GM18507 (cell line): ENCODE results near the gene HMGN1.

Source experiments
- DNase-seq: peaks from one replicate; pipeline ENCODE4 v3.0.0; 2011; ENCODE audit warnings: low read depth; ENCODE audit not compliant: insufficient read length; ENCODE audit errors: extremely low spot score
- FAIRE-seq: peaks from 2 replicates; lab custom pipeline; 2011; peaks lifted over from hg19 to GRCh38; lab: Jason Lieb, UNC

Gene HMGN1

DNA sequence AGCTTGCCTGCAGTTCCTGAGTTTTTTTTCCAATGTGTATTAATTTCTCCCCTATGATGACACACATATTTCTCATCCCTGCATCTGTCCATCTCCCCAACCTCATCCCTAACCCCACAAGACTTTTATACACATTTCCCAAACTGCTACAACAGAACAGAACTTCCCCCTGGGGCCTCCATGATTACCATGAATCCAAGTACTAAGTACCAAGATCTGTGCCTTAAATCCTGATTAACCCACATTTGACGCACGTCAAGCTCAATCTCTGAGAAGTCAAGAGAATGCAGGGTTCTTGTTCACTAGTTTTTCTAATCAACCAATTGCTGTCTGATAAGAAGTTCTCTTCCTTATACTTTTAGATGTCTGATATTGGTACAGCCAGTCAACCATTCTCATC, 9.7 kb downstream of the HMGN1 start:
- DNase-seq (no peak), FAIRE-seq (no peak)

- FAIRE-seq, result no peak
- DNase-seq, result no peak
These were observed 12.4 kb downstream of the HMGN1 start for GRCh38 chr21:39336457-39337008.

DNA sequence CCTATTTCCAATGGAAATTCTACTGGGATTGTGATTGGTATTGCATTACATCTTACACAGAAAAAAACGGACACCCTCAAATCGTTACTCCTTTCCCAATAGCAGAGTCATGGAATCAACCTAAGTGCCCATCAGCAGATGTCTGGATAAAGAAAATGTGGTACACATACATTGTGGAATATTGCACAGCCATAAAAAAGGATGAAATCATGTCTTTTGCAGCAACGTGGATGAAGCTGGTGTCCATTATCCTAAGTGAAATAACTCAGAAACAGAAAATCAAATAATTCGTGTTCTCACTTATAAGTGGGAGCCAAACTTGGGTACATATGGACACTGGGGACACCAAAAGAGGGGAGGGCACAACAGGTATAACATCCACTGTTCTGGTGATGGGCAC, 14.3 kb downstream of the HMGN1 start:
- no peak for DNase-seq
- no peak for FAIRE-seq

GRCh38 chr21:39332175-39332574, 16.7 kb downstream of the HMGN1 start:
- FAIRE-seq, result no peak

DNA sequence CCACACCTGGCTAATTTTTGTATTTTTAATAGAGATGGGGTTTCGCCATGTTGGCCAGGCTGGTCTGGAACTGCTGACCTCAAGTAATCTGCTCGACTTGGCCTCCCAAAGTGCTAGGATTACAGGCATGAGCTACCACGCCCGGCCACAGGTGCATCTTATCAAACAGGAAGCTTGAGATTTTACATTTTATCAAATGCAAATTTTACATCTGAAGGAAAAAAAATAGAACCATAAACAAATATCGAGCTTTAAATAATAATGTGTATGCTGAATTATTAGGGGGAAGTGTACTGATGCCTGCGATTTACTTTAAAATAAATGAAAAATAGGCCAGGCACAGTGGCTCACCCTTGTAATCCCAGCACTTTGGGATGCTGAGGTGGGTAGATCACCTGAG, 18.9 kb downstream of the HMGN1 start:
- FAIRE-seq (no peak), DNase-seq (no peak)

More at GRCh38 chr21:39332175-39332574, 16.7 kb downstream of the HMGN1 start:
- no peak for DNase-seq

DNA sequence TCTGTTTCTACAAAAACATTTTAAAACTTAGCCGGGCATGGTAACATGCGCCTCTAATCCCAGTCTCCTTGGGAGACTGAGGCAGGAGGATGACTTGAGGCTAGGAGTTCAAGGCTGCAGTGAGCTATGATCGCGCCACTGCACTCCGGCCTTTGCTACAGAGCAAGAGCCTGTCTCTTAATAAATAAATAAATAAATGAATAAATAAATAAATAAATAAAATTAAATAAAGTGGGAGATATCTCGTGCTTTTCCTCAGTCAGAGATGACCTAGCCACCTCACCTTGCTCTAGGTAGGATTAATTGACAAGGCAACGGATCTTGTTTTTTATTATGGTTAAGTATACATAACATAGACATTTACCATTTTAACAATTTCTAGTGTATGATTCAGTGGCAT, 21.2 kb downstream of the HMGN1 start:
- DNase-seq (no peak), FAIRE-seq (no peak)

GRCh38 chr21:39326607-39327307, 22.1 kb downstream of the HMGN1 start:
- FAIRE-seq, result no peak

DNA sequence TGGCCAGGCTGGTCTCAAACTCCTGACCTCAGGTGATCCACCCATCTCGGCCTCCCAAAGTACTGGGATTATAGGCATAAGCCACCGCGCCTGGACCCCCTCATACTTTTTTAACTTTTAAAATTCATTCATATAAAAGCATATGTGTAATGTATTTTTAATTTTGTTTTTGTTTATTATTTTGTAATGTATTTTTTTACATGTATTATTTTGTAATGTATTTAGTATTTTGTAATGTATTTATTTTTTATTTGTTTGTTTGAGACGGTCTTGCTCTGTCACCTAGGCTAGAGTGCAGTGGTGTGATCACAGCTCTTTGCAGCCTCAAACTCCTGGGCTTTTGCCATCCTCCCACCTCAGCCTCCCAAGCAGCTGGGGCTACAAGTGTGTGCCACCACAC, 23.4 kb downstream of the HMGN1 start:
- no peak for FAIRE-seq

More at GRCh38 chr21:39326607-39327307, 22.1 kb downstream of the HMGN1 start:
- DNase-seq, result no peak

GRCh38 chr21:39321424-39321823, 27.5 kb downstream of the HMGN1 start:
- FAIRE-seq (no peak), DNase-seq (no peak)

More for the DNA sequence above, 23.4 kb downstream of the HMGN1 start:
- no peak for DNase-seq

DNA sequence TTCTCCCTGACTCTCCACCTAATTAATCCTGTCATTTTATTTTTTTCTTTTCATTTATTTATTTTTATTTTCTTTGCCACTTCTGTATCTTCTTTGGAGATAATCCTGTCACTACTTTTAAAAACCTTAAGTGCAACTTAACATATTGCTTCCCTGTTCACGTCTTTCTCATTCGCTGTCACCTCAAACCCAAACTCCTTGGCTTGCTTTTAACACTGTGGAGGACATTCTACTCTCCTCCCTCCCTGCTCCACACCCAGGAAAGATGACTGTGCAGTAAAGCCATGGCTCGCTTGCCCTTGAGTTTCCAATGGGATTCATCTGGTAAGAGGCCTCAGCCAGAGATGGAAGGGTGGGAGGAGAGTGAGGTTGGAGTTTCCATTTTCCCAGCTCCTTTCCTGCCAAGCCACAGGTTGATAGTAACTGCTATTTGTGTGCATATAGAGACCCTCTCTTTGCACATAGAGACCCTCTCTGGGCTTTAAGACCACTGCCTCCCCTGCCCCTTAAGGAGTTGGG, 29.0 kb downstream of the HMGN1 start:
- FAIRE-seq, result no peak

GRCh38 chr21:39319251-39319756, 29.6 kb downstream of the HMGN1 start:
- DNase-seq (no peak), FAIRE-seq (no peak)

More for the DNA sequence above, 29.0 kb downstream of the HMGN1 start:
- DNase-seq, result no peak

DNA sequence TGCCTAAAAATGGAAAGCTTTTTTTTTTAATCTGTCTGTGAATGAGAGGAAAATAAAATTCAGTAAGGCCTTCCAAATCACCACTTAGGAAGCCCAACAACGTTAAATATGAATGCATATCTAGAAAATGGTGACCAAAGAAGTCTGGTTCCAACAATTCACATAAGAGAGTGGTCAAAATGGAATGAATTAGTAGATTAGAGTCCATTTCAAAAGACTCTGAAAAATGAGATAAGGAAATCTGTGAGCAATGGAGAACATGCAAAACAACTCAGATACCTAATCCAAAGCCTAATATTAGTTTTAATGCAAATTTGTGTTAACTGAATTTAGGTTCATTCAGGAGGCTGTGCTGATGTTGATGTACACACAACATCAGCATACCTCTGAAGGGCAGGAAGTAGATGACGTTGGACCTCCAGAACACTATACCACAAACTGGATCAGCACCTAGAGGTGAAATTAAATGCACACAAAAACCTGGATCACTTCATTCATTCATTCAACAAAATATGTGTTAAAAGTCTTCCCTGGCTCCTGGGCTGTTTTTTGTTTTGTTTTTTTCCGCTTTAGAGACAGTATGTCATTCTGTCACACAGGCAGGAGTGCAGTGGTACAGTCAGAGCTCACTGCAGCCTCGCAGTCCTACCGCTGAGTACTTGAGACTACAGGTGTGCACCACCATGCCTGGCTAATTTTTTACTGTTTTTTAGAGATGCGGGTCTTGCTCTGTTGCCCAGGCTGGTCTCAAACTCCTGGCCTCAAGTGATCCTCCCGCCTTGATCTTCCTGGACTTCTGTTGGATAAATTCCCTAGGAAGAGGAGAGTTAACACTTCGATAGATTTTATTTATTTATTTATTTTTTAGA, 30.6 kb downstream of the HMGN1 start:
- DNase-seq, result no peak
- FAIRE-seq, result no peak

GRCh38 chr21:39317134-39318090, 31.5 kb downstream of the HMGN1 start:
- no peak for DNase-seq
- FAIRE-seq, result no peak

- FAIRE-seq (no peak), DNase-seq (no peak)
These were observed 32.2 kb downstream of the HMGN1 start for GRCh38 chr21:39316729-39317128.

DNA sequence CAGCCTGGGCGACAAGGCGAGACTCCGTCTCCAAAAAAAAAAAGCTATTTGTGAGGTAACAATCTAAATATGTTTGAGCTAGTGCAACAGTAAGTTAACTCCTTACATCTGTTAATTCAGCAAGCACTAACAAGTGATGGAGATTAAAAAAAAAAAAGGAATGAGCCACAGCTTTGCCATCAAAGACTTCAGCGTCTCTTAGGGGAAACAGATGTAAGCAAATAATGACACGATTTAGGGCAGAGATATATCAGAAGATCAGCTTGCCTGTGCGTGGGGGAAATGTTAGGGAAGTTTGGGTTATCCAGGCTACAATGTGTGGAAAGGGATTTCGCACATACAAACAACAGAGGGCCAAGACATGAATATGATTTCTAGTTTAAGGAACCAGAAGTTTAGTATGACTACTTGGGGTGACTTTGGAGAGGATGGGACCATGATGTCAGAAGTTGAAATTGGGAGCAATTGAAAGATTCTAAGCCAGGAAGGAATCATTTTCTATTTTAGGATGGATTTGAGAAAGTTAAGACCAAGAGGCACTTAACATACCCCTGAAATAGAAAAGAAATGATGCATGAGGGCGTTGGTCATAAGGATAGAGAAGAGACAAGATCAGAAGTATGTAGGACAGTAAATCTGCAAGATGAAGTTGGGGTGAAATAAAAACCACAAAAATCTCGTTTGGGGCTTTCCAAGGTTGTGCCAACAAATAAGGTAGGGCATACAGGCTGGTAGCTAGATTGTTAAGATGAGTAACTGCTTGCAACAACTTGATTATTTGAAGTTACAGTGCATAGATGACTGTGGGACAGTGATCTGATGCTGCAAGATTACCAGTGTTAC, 33.1 kb downstream of the HMGN1 start:
- FAIRE-seq (no peak), DNase-seq (no peak)

- FAIRE-seq (peak; percentile 31), DNase-seq (no peak)
These were observed 34.5 kb downstream of the HMGN1 start for GRCh38 chr21:39314143-39315027.

DNA sequence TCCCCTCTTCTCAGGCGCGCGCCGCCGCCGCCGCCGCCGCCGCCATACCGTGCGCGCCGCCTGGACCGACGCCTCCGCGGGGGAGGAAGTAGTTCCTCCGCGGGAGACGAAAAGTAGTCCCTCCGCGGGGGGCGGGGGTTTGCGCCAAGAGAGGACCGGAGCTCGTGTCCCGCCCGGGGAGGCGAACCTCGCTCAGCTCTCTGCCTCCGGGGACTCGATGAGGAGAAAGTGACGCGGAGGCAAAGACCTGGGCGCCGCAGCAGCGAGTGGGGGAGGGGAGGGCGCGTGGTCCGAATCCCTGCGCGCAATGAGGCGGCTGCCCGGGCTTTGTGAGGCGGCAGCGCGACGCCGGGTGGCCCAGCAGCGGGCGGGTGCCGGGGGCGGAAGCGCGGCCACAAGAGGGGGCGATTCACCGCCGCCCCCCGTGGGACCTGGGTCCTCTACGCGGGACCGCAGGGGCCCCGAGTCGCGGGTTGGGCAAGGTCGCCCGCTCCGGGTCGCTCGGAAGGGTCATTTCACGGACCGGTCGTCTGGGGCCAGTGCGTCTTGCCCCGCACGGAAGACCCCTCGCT, 35.2 kb downstream of the HMGN1 start, which contains the start of gene BRWD1:
TSS of gene BRWD1 (minus strand) at position 62 of the 572 bp plus-strand sequence. CDS start 141 bp downstream, outside the sequence.
- no peak for FAIRE-seq
- DNase-seq, result peak; percentile 70
